ENCODE measurements around the gene COLGALT1. TPM values are rescaled to one million over a fixed set of nuclear protein-coding genes. Genes with fewer than 3 reads are reported as not detected.

COLGALT1 gene
- total RNA-seq, 1 donor: 62.5 TPM

DNA sequence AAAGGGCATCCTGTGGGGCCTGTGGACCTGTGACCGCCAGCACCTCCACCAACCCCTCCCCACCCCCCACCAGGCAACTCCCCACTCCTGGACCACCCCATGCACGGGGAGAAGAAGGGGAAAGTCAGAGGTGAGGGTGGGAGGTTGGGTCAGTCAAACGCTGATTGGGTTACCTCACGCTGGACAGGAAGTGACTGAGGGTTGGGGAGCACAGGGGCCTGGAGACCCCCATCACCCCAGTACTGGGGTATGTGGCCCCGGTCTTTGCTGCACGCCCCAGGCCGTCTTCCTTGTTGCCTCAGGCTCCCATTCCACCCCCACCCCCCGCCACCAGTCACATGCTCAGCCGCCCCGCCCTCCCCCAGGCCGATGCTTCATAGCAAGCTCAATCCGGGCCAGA lies 59.0 kb downstream of the COLGALT1 start:
- DNase-seq (ENCODE audit: low read depth): no peak
- TF ChIP-seq, protein P1, sequence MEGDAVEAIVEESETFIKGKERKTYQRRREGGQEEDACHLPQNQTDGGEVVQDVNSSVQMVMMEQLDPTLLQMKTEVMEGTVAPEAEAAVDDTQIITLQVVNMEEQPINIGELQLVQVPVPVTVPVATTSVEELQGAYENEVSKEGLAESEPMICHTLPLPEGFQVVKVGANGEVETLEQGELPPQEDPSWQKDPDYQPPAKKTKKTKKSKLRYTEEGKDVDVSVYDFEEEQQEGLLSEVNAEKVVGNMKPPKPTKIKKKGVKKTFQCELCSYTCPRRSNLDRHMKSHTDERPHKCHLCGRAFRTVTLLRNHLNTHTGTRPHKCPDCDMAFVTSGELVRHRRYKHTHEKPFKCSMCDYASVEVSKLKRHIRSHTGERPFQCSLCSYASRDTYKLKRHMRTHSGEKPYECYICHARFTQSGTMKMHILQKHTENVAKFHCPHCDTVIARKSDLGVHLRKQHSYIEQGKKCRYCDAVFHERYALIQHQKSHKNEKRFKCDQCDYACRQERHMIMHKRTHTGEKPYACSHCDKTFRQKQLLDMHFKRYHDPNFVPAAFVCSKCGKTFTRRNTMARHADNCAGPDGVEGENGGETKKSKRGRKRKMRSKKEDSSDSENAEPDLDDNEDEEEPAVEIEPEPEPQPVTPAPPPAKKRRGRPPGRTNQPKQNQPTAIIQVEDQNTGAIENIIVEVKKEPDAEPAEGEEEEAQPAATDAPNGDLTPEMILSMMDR (IDR thresholded peaks at IDR 0.05; ENCODE audit: insufficient read depth, low read length): no peak
- H3K4me3 ChIP-seq (ENCODE audit: low read depth, low read length): no peak overlapping the region

DNA sequence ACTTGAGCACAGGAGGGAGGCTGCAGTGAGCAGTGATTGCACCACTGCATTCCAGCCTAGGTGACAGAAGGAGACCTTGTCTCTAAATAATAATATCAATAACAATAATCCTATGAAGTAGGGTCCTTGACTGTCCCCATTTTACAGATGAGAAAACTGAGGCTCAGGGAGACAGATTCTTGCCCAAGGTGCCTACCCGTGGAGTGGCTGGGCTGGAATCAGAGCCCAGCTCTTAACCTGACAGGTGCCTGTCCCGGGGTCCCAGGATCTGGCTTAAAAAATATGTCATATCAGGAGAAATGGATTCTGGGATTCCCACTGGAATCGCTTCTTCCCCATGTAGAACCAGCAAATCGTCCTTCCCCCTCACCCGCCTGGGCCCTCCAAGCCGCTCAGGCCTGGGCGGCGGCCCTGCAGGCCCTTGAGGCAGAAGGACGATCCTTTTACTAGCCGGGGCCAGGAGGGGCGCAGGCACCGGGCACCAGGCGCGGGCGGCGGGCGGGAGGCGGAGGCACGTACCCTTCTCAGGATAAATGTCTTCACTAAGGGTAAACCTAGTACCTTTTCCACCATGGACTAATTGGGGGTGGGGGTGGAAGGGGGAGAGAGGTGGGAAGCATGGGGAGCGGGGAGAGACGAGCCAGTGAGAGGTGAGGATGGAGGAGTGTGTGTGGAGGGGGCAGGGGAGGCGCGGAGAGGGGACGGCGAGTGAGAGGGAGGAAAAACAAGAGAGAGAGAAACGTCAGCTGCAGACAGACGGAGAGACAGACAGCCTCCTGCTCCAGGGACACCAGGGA lies 60.6 kb downstream of the COLGALT1 start:
- no peak overlapping the region for H3K4me3 ChIP-seq (ENCODE audit: low read depth, low read length)
- no peak for DNase-seq (ENCODE audit: low read depth)
- TF ChIP-seq, protein P1 (IDR thresholded peaks at IDR 0.05; ENCODE audit: insufficient read depth, low read length): no peak

DNA sequence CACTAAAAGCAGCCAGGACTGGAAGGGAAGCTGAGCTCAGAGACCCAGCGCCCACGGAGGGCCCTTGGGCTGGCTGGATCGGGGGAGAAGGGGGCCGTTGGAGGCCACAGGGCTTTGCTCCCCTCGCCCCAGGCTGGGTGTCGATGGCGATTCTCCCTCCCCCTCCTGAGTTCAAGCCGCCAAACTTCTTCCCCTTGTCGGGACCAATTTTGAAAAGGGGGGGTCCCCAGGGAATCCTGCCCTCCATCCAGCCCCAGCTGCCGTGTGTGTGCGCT lies 61.2 kb downstream of the COLGALT1 start:
- DNase-seq (ENCODE audit: low read depth): no peak
- TF ChIP-seq, protein P1 (IDR thresholded peaks at IDR 0.05; ENCODE audit: insufficient read depth, low read length): no peak
- H3K4me3 ChIP-seq (ENCODE audit: low read depth, low read length): no peak overlapping the region

DNA sequence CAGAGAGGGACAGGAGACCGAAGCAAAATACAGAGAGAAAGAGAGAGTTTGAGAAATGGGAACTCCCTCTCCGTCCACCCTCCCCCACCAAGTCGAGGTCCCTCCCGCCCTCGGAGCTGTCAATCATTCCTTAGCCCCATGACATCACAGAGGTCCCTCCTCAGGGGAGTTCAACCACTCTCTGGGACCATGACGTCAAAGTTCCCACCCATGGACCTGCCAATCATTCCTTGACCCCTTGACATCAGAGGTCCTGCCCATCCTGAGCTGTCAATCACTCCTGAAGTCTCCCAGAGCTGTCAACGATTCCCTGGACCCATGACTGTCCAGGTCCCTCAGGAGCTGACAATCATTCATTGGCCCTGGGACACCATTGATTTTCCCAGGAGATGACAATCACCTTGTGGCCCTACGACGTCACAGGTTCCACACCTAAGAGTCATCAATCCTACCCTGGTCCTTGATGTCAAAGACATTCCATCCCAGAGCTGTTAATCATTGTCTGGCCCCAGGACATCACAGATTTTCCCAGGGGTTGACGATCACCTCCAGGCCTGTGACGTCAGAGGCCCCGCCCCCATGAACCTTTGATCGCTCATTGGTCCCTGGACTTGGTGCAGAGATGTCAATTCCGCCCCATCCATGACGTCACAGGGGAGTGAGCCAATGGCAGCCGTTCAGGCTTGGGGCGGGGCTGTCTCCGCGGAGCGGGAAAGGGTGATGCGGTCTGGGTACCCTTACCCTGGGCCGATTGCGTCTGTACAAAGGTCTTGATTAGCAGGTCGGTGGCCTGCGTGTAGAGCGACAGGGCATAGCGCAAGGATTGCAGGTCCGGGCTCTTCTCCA lies 61.7 kb downstream of the COLGALT1 start:
- TF ChIP-seq, protein P1 (IDR thresholded peaks at IDR 0.05; ENCODE audit: insufficient read depth, low read length): no peak
- H3K4me3 ChIP-seq (ENCODE audit: low read depth, low read length): no peak overlapping the region
- DNase-seq (ENCODE audit: low read depth): no peak

DNA sequence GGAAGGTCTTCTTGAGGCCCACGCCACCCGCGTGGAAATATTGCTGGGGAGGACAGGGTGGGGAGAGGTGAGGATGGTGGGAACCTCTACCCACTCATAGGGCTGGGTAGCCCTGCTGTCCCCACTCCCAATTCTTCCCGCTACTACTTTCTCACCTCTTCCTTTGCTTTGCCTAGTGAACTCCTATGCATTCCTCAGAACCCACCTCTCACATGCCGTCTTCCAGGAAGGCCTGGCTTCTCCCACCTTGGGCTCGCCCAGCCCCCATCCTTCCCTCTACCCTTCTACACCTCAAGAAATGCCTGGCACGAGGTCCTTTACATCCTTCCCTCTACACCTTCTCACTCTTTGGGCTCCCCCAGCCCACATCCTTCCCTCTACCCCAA lies 62.4 kb downstream of the COLGALT1 start:
- no peak for DNase-seq (ENCODE audit: low read depth)
- no peak overlapping the region for H3K4me3 ChIP-seq (ENCODE audit: low read depth, low read length)
- TF ChIP-seq, protein P1 (IDR thresholded peaks at IDR 0.05; ENCODE audit: insufficient read depth, low read length): no peak

DNA sequence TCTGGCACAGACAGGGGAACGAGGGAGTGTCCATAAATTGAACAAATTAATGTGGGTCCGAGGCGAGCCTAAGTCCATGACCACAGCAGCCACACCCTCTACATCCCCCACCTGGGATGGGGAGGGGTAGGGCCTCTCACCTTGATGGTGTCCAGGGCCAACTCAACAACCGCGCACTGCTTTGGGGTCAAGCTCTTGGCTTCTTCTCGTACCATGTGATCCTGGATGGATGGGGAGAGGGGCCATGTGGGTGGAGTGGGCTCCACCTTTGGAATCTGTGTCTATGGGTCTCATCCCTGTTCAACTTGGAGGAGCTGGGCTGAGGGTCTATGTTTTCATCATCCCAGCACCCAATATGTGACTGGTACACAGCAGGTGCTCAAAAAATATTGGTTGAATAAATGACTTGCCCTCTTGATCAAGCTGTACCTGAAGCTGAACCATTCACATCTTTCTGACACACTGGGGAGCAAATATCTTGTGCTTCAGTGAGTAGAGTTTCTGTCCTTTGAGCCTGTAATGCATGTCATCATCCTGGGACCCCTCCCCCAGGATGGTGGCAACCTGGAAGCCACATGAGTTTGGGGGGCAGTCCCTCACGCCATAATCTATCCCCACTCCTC lies 62.9 kb downstream of the COLGALT1 start:
- TF ChIP-seq, protein P1 (IDR thresholded peaks at IDR 0.05; ENCODE audit: insufficient read depth, low read length): no peak
- DNase-seq (ENCODE audit: low read depth): no peak
- no peak overlapping the region for H3K4me3 ChIP-seq (ENCODE audit: low read depth, low read length)
